Astrocyte (in vitro differentiated cells and primary cell): ENCODE data around the gene ADAM33. TPM values are rescaled to one million over a fixed set of nuclear protein-coding genes. Genes with fewer than 3 reads are reported as not detected.

Experiments
- DNase-seq: peaks from one replicate; pipeline ENCODE4 v3.0.0-alpha.2; 2010; ENCODE audit warnings: low read depth
- FAIRE-seq: peaks from 2 replicates; lab custom pipeline; 2011; peaks lifted over from hg19 to GRCh38; lab: Jason Lieb, UNC
- H2AFZ ChIP-seq: 2 replicates; pipeline ENCODE4 v1.6.0; 2012; ENCODE audit warnings: low read depth, low read length, inconsistent platforms
- H3K27ac ChIP-seq: 2 replicates; pipeline ENCODE4 v1.5.1; 2011; ENCODE audit warnings: low read depth, low read length, inconsistent platforms
- H3K27me3 ChIP-seq: 2 replicates; pipeline ENCODE4 v1.6.0; 2011; ENCODE audit warnings: low read length, inconsistent platforms; ENCODE audit not compliant: insufficient read depth
- H3K36me3 ChIP-seq: 2 replicates; pipeline ENCODE4 v1.5.1; 2011; ENCODE audit warnings: low read length, inconsistent platforms; ENCODE audit not compliant: insufficient read depth
- H3K4me1 ChIP-seq: 2 replicates; pipeline ENCODE4 v1.5.1; 2011; ENCODE audit warnings: low read length, inconsistent platforms; ENCODE audit not compliant: insufficient read depth
- H3K4me2 ChIP-seq: 2 replicates; pipeline ENCODE4 v1.6.0; 2012; ENCODE audit warnings: low read length, inconsistent platforms
- H3K4me3 ChIP-seq: 2 replicates; pipeline ENCODE4 v1.5.1; 2011; ENCODE audit warnings: low read depth, mild to moderate bottlenecking, low read length, inconsistent platforms; ENCODE audit not compliant: insufficient read depth
- H3K79me2 ChIP-seq: 2 replicates; pipeline ENCODE4 v1.6.0; 2012; ENCODE audit warnings: mild to moderate bottlenecking, low read length, inconsistent platforms; ENCODE audit not compliant: insufficient read depth
- H3K9ac ChIP-seq: 2 replicates; pipeline ENCODE4 v1.6.0; 2012; ENCODE audit warnings: mild to moderate bottlenecking, low read length, inconsistent platforms
- H3K9me3 ChIP-seq: 2 replicates; pipeline ENCODE4 v1.5.1; 2012; ENCODE audit warnings: low read depth, mild to moderate bottlenecking, low read length, inconsistent platforms; ENCODE audit not compliant: insufficient read depth
- H4K20me1 ChIP-seq: 2 replicates; pipeline ENCODE4 v1.6.0; 2012; ENCODE audit warnings: low read length, inconsistent platforms; ENCODE audit not compliant: insufficient read depth
- H3K27ac Mint-ChIP-seq: one replicate; pipeline ENCODE4 v1.8.0; 2021; ENCODE audit warnings: mild to moderate bottlenecking, mixed read lengths; ENCODE audit not compliant: unreplicated experiment
- H3K27me3 Mint-ChIP-seq: one replicate; pipeline ENCODE4 v1.8.0; 2021; ENCODE audit warnings: low read depth, mixed read lengths; ENCODE audit not compliant: unreplicated experiment
- H3K36me3 Mint-ChIP-seq: one replicate; pipeline ENCODE4 v1.8.0; 2021; ENCODE audit warnings: low read depth, mixed read lengths; ENCODE audit not compliant: unreplicated experiment
- H3K4me1 Mint-ChIP-seq: one replicate; pipeline ENCODE4 v1.8.0; 2021; ENCODE audit warnings: low read depth, mixed read lengths; ENCODE audit not compliant: unreplicated experiment
- H3K4me3 Mint-ChIP-seq: one replicate; pipeline ENCODE4 v1.8.0; 2021; ENCODE audit warnings: mild to moderate bottlenecking, moderate library complexity, mixed read lengths; ENCODE audit not compliant: unreplicated experiment
- H3K9me3 Mint-ChIP-seq: one replicate; pipeline ENCODE4 v1.8.0; 2021; ENCODE audit warnings: mild to moderate bottlenecking, mixed read lengths; ENCODE audit not compliant: unreplicated experiment
- CTCF ChIP-seq: IDR thresholded peaks from 2 replicates; pipeline ENCODE4 v1.5.1; 2011; ENCODE audit warnings: low read depth, mild to moderate bottlenecking, inconsistent platforms, low read length, moderate library complexity; ENCODE audit not compliant: insufficient read depth
- EZH2 ChIP-seq: IDR thresholded peaks from 2 replicates; pipeline ENCODE4 v1.6.1; 2012; ENCODE audit warnings: mild to moderate bottlenecking, low read length, inconsistent platforms; ENCODE audit not compliant: insufficient read depth
- total RNA-seq: library from RNA; stranded (reverse); gene quantifications from 2 replicates; pipeline ENCODE4 v1.2.1, GENCODE V29; 2021

The ADAM33 gene
- total RNA-seq, 1 donor from 2014 or later, result 3.0 TPM

GRCh38 chr20:3627476-3627875, 54.3 kb downstream of the ADAM33 start:
- Mint-ChIP-seq H3K36me3 (peaks cover 18% of the 10 kb centered on the region), H3K27ac (no peak overlapping the region), H3K4me3 (no peak overlapping the region), H3K9me3 (peaks cover 2% of the 10 kb centered on the region), H3K4me1 (peaks cover 13% of the 10 kb centered on the region), H3K27me3 (no peaks in the 10 kb centered on the region)
- no peak for DNase-seq
- no peaks in the 10 kb centered on the region for H3K36me3 ChIP-seq
- H3K27me3 ChIP-seq, result no peaks in the 10 kb centered on the region
- H3K4me2 ChIP-seq, result no peak overlapping the region
- H3K4me1 ChIP-seq, result no peaks in the 10 kb centered on the region
- no peaks in the 10 kb centered on the region for H3K79me2 ChIP-seq
- H4K20me1 ChIP-seq, result no peaks in the 10 kb centered on the region
- H2AFZ ChIP-seq, result no peak overlapping the region
- FAIRE-seq, result no peak
- H3K4me3 ChIP-seq, result no peak overlapping the region
- no peaks in the 10 kb centered on the region for H3K9me3 ChIP-seq
- no peak overlapping the region for H3K27ac ChIP-seq
- TF ChIP-seq EZH2, result no peak
- TF ChIP-seq CTCF, result no peak
- H3K9ac ChIP-seq, result no peak overlapping the region

GRCh38 chr20:3622406-3622805, 59.4 kb downstream of the ADAM33 start:
- Mint-ChIP-seq H3K9me3 (no peaks in the 10 kb centered on the region), H3K36me3 (peaks cover 8% of the 10 kb centered on the region), H3K4me3 (no peak overlapping the region), H3K4me1 (no peaks in the 10 kb centered on the region), H3K27ac (no peak overlapping the region), H3K27me3 (no peaks in the 10 kb centered on the region)
- no peak for DNase-seq
- Histone ChIP-seq H3K9me3 (no peaks in the 10 kb centered on the region), H4K20me1 (no peaks in the 10 kb centered on the region), H3K4me2 (no peak overlapping the region), H3K27ac (no peak overlapping the region), H3K79me2 (no peaks in the 10 kb centered on the region), H2AFZ (no peak overlapping the region), H3K36me3 (no peaks in the 10 kb centered on the region), H3K4me3 (no peak overlapping the region), H3K9ac (no peak overlapping the region), H3K27me3 (no peaks in the 10 kb centered on the region), H3K4me1 (no peaks in the 10 kb centered on the region)
- TF ChIP-seq EZH2, result no peak
- TF ChIP-seq CTCF, result no peak
- no peak for FAIRE-seq

DNA sequence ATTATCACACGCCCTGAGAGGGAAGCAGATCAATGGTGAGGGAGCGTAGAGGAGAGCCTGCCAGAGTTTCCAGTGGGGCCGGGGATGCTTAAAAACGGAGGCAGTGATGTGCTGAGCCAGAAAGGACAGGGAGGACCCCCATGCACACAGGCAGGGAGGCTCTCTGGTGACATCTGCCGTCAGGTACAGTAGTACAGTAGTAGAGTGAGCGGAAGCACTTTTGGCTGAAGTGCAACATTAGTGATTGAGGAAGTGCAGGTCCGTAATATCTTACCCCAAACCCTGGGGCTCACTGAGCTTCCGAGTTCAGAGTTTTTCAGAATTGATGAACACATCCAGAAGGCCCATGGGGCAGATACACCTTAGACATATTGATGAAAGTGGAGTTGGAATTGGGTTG, 60.7 kb downstream of the ADAM33 start:
- peaks cover 5% of the 10 kb centered on the region for H4K20me1 ChIP-seq
- no peaks in the 10 kb centered on the region for H3K9me3 ChIP-seq
- H3K36me3 Mint-ChIP-seq, result peaks cover 7% of the 10 kb centered on the region
- H3K27me3 ChIP-seq, result no peaks in the 10 kb centered on the region
- no peaks in the 10 kb centered on the region for H3K9me3 Mint-ChIP-seq
- TF ChIP-seq EZH2 (no peak), CTCF (no peak)
- peaks cover 5% of the 10 kb centered on the region for H3K4me1 Mint-ChIP-seq
- no peak overlapping the region for H3K27ac ChIP-seq
- DNase-seq (no peak), FAIRE-seq (no peak)
- H2AFZ ChIP-seq, result no peak overlapping the region
- H3K4me3 ChIP-seq, result no peak overlapping the region
- H3K4me2 ChIP-seq, result no peak overlapping the region
- no peak overlapping the region for H3K9ac ChIP-seq
- H3K36me3 ChIP-seq, result no peaks in the 10 kb centered on the region
- H3K79me2 ChIP-seq, result no peaks in the 10 kb centered on the region
- no peaks in the 10 kb centered on the region for H3K27me3 Mint-ChIP-seq
- H3K4me3 Mint-ChIP-seq, result no peak overlapping the region
- no peak overlapping the region for H3K27ac Mint-ChIP-seq
- H3K4me1 ChIP-seq, result no peaks in the 10 kb centered on the region

Other genes with a start within 250 kb of the ADAM33 start
- gene ATRN, start 211.0 kb downstream of the ADAM33 start, total RNA-seq, result 33.8 and 35.5 TPM in 2 replicates
- not detected in 2 replicates for gene GFRA4, start 18.6 kb downstream of the ADAM33 start, total RNA-seq
- gene SIGLEC1, start 30.6 kb upstream of the ADAM33 start, total RNA-seq, result not detected in 2 replicates
- not detected in 2 replicates for gene HSPA12B, start 50.7 kb upstream of the ADAM33 start, total RNA-seq
- gene ADISSP, start 85.7 kb upstream of the ADAM33 start, total RNA-seq, result 35.7 and 43.2 TPM in 2 replicates
- 0.45 and 1.2 TPM in 2 replicates for gene SPEF1, start 99.4 kb upstream of the ADAM33 start, total RNA-seq
- 37.0 and 39.1 TPM in 2 replicates for gene CENPB, start 104.7 kb upstream of the ADAM33 start, total RNA-seq
- 8.5 and 8.8 TPM in 2 replicates for gene CDC25B, start 114.3 kb upstream of the ADAM33 start, total RNA-seq
- 12.6 TPM in 2 replicates for gene AP5S1, start 138.5 kb upstream of the ADAM33 start, total RNA-seq
- 38.4 and 42.1 TPM in 2 replicates for gene MAVS, start 164.8 kb upstream of the ADAM33 start, total RNA-seq
- 51.5 and 59.3 TPM in 2 replicates for gene PANK2, start 207.4 kb upstream of the ADAM33 start, total RNA-seq